ENCODE data around the gene CCDC142. TPM values are rescaled to one million over a fixed set of nuclear protein-coding genes. Genes with fewer than 3 reads are reported as not detected.
"Not testable (repeated sequence)": the region's sequence is repeated elsewhere in the genome, so short reads cannot be mapped to it uniquely, and the experiment has no call there.

The CCDC142 gene
- total RNA-seq, 1 experiment from 2014 or later: 24.2 TPM

DNA sequence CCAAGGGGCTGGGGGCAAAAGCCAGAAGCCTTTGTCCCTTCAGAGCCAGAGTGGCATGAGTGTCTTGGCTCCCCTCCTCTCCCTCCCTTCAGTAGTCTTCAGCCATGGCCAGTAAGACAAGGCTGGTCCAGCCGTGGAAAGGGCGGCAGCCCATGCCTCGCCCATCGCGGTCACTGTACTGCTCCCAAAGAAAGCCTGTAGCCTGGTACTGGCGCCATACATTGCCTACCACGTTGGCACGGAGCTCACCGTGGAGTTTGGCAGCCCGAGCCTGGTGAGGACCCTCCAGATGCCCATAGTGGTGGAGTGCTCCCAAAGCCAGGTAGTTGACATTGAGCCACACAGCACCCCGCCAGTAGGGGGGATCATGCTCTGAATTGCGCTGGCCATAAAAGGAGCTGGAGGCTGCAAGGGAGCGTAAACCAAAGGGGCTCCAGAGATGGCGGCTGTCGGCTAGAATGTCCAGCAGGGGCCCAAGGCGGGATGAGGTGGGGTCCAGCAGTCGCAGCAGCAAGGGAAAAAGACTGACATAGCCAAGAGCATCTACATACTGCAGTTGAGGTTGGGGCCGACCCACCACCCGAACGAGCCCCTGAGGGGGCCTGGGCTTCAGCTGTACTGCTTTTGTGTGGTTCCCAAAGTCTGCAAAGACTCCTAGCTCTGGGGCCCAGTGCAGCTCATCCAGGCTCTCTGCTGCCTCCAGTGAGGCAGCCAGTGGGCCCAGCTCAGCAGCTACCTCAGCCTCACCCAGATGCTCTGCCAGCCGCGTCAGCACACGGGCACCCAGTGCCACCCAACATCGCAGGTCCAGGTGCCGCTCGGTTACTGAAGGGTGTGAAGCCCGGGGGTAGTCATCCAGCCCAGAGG is 21.4 kb downstream of the CCDC142 start:
- no peaks in the 10 kb centered on the region for H3K27me3 ChIP-seq (ENCODE audit: control insufficient read depth, insufficient read depth, low read length)
- no peak overlapping the region for H3K27ac ChIP-seq (ENCODE audit: low read length)
- intact Hi-C loops (cut with micrococcal nuclease; ENCODE audit: unreplicated experiment) (no loop called here), in situ Hi-C loops (cut with HindIII; ENCODE audit: low pct_unique_long_range_greater_than_20kb, low sequenced_read_pairs) (no loop called here)
- no peak overlapping the region for H3K4me3 ChIP-seq (ENCODE audit: low read depth in 2 of 2, low read length in 2 of 2)
- H3K4me1 ChIP-seq (ENCODE audit: control insufficient read depth, insufficient read depth, low read length): peaks cover 13% of the 10 kb centered on the region
- ATAC-seq (no peak), DNase-seq (ENCODE audit: low read depth, low spot score) (no peak)
- ChIA-PET POLR2A (no interaction called here), CTCF (interaction anchor here (0.5 kb wide), 1 partner anchor 255 kb away, joined by 4 read pairs; no protein-coding TSS in a partner anchor)
- H3K36me3 ChIP-seq (ENCODE audit: control insufficient read depth, insufficient read depth, low read length): peaks cover 2% of the 10 kb centered on the region; the same call in 1 of the 2 replicates
- BruUV-seq (replicated peaks): no TSS peak
- H3K9me3 ChIP-seq (ENCODE audit: control insufficient read depth, insufficient read depth, low read depth, low read length): no peaks in the 10 kb centered on the region
- peak; percentile 65; the same call in 1 of the 2 replicates for TF ChIP-seq CTCF (IDR thresholded peaks at IDR 0.05)
- no peak for TF ChIP-seq TCF7L2 (IDR thresholded peaks at IDR 0.05; ENCODE audit: low read depth, low read length)

GRCh38 chr2:74460187-74460586 is 22.6 kb downstream of the CCDC142 start:
- H3K9me3 ChIP-seq (ENCODE audit: control insufficient read depth, insufficient read depth, low read depth, low read length); ATAC-seq; intact Hi-C loops (cut with micrococcal nuclease; ENCODE audit: unreplicated experiment); H3K36me3 ChIP-seq (ENCODE audit: control insufficient read depth, insufficient read depth, low read length); in situ Hi-C loops (cut with HindIII; ENCODE audit: low pct_unique_long_range_greater_than_20kb, low sequenced_read_pairs); H3K4me3 ChIP-seq (ENCODE audit: low read depth in 2 of 2, low read length in 2 of 2); BruUV-seq (replicated peaks); DNase-seq (ENCODE audit: low read depth, low spot score); H3K27ac ChIP-seq (ENCODE audit: low read length); H3K27me3 ChIP-seq (ENCODE audit: control insufficient read depth, insufficient read depth, low read length): not testable (repeated sequence)
- H3K4me1 ChIP-seq (ENCODE audit: control insufficient read depth, insufficient read depth, low read length): peaks cover 20% of the 10 kb centered on the region
- POLR2A ChIA-PET: interaction anchor here (0.6 kb wide), 1 partner anchor 15 kb away, joined by 4 read pairs; no protein-coding TSS in a partner anchor
- CTCF ChIA-PET: interaction anchor here (0.6 kb wide), 1 partner anchor 210 kb away, joined by 3 read pairs; no protein-coding TSS in a partner anchor

- in situ Hi-C loops (cut with HindIII; ENCODE audit: low pct_unique_long_range_greater_than_20kb, low sequenced_read_pairs); H3K9me3 ChIP-seq (ENCODE audit: control insufficient read depth, insufficient read depth, low read depth, low read length); BruUV-seq (replicated peaks); H3K36me3 ChIP-seq (ENCODE audit: control insufficient read depth, insufficient read depth, low read length); intact Hi-C loops (cut with micrococcal nuclease; ENCODE audit: unreplicated experiment); DNase-seq (ENCODE audit: low read depth, low spot score); CTCF ChIA-PET; H3K27me3 ChIP-seq (ENCODE audit: control insufficient read depth, insufficient read depth, low read length); ATAC-seq: not testable (repeated sequence)
- Histone ChIP-seq H3K27ac (ENCODE audit: low read length) (peak overlapping the region; percentile 70), H3K4me1 (ENCODE audit: control insufficient read depth, insufficient read depth, low read length) (peaks cover 20% of the 10 kb centered on the region), H3K4me3 (ENCODE audit: low read depth in 2 of 2, low read length in 2 of 2) (peak overlapping the region; percentile 95 to 100)
- POLR2A ChIA-PET: interaction anchor here (0.6 kb wide), 1 partner anchor 18 kb away, joined by 5 read pairs; no protein-coding TSS in a partner anchor
These were observed 23.2 kb downstream of the CCDC142 start for GRCh38 chr2:74459503-74460118.

DNA sequence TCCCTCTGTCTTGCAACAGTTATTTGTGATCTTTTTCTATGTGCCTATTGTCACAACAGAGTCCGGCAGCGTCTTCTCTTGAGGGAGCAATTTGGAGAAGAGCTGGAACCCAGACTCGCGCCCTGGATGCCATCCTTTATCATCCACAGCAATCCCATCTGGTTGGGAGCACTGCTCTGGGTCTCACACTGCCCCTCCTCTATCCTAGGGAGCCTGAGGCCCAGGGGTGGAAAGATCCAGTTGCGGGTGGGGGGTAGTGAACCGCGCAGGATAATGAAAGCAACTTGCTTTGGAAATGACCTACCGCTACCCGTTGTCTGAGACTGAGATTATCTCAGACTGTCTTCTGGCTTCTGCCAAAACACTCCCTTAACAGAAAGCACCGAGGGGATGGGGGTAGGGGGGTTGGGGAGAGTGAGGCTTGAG is 23.8 kb downstream of the CCDC142 start:
- no peak for ATAC-seq
- intact Hi-C loops (cut with micrococcal nuclease; ENCODE audit: unreplicated experiment) (no loop called here), in situ Hi-C loops (cut with HindIII; ENCODE audit: low pct_unique_long_range_greater_than_20kb, low sequenced_read_pairs) (no loop called here)
- H3K27ac ChIP-seq (ENCODE audit: low read length): peak overlapping the region; percentile 99
- peaks cover 6% of the 10 kb centered on the region; the same call in 1 of the 2 replicates for H3K36me3 ChIP-seq (ENCODE audit: control insufficient read depth, insufficient read depth, low read length)
- no peaks in the 10 kb centered on the region for H3K9me3 ChIP-seq (ENCODE audit: control insufficient read depth, insufficient read depth, low read depth, low read length)
- ChIA-PET POLR2A (interaction anchor here (0.5 to 1.2 kb wide), 3 partner anchors 15 to 42 kb away, joined by 3 to 9 read pairs (median 3); no protein-coding TSS in a partner anchor), CTCF (interaction anchor here (0.7 kb wide), 1 partner anchor 67 kb away, joined by 3 read pairs; no protein-coding TSS in a partner anchor)
- TF ChIP-seq TCF7L2 (IDR thresholded peaks at IDR 0.05; ENCODE audit: low read depth, low read length) (no peak), CTCF (IDR thresholded peaks at IDR 0.05) (no peak), REST (IDR thresholded peaks at IDR 0.05; ENCODE audit: insufficient read depth in 1 of 2, low read depth in 2 of 2, low read length in 1 of 2) (no peak), POLR2AphosphoS5 (IDR thresholded peaks at IDR 0.05; ENCODE audit: low read depth, low read length) (no peak), SIN3A (IDR thresholded peaks at IDR 0.05; ENCODE audit: borderline replicate concordance, insufficient read depth, low read depth, low read length) (no peak)
- H3K27me3 ChIP-seq (ENCODE audit: control insufficient read depth, insufficient read depth, low read length): no peaks in the 10 kb centered on the region
- DNase-seq (ENCODE audit: low read depth, low spot score): no peak
- no TSS peak for BruUV-seq (replicated peaks)
- H3K4me1 ChIP-seq (ENCODE audit: control insufficient read depth, insufficient read depth, low read length): peaks cover 20% of the 10 kb centered on the region
- H3K4me3 ChIP-seq (ENCODE audit: low read depth in 2 of 2, low read length in 2 of 2): peak overlapping the region; percentile 95 to 100
